Keratinocyte (primary cell): ENCODE results near the gene ATAD2B. TPM values are rescaled to one million over a fixed set of nuclear protein-coding genes. Genes with fewer than 3 reads are reported as not detected.
"Not testable (repeated sequence)": the region's sequence is repeated elsewhere in the genome, so short reads cannot be mapped to it uniquely, and the experiment has no call there.

ENCODE experiments used
- DNase-seq: peaks from one replicate; pipeline ENCODE4 v3.0.0-alpha.2; 2011; ENCODE audit warnings: low read depth, missing footprints, low spot score
- FAIRE-seq: peaks from 2 replicates; lab custom pipeline; 2011; peaks lifted over from hg19 to GRCh38; lab: Jason Lieb, UNC
- H2AFZ ChIP-seq: 2 replicates; pipeline ENCODE4 v1.6.0; 2012; ENCODE audit warnings: low read length, control low read depth, inconsistent platforms; ENCODE audit not compliant: control insufficient read depth
- H3K27ac ChIP-seq: 2 replicates; pipeline ENCODE4 v1.5.1; 2011; ENCODE audit warnings: low read length; ENCODE audit not compliant: control insufficient read depth, insufficient read depth
- H3K27me3 ChIP-seq: 3 replicates; pipeline ENCODE4 v1.6.0; 2011; ENCODE audit warnings: low read length; ENCODE audit not compliant: control insufficient read depth, insufficient read depth; ENCODE audit errors: extremely low read depth
- H3K36me3 ChIP-seq, 2 experiments: 2 replicates in 1 of 2; 3 replicates in 1 of 2; pipeline ENCODE4 v1.5.1; 2011; ENCODE audit warnings: low read length in 2 of 2, mild to moderate bottlenecking in 1 of 2; ENCODE audit not compliant: control insufficient read depth in 2 of 2, insufficient read depth in 2 of 2; ENCODE audit errors: extremely low read depth in 1 of 2
- H3K4me1 ChIP-seq: 3 replicates; pipeline ENCODE4 v1.5.1; 2011; ENCODE audit warnings: low read length; ENCODE audit not compliant: control insufficient read depth, insufficient read depth; ENCODE audit errors: extremely low read depth
- H3K4me2 ChIP-seq: 3 replicates; pipeline ENCODE4 v1.6.0; 2011; ENCODE audit warnings: low read depth, low read length; ENCODE audit not compliant: control insufficient read depth, insufficient read depth; ENCODE audit errors: extremely low read depth
- H3K4me3 ChIP-seq, 3 experiments: fragments of 200-600 bp in 1 of 3; sonication (generic) in 1 of 3; 2 replicates in 2 of 3; 3 replicates in 1 of 3; pipeline ENCODE4 v1.5.1; 2011 to 2016; ENCODE audit warnings: low read length in 3 of 3, mild to moderate bottlenecking in 3 of 3, control low read depth in 2 of 3, inconsistent platforms in 1 of 3, low read depth in 1 of 3, mixed read lengths in 1 of 3, mixed run types in 1 of 3, moderate library complexity in 1 of 3; ENCODE audit not compliant: control insufficient read depth in 2 of 3, insufficient read depth in 2 of 3; ENCODE audit errors: extremely low read depth in 1 of 3
- H3K79me2 ChIP-seq: 2 replicates; pipeline ENCODE4 v1.6.0; 2012; ENCODE audit warnings: low read length; ENCODE audit not compliant: control insufficient read depth, insufficient read depth
- H3K9ac ChIP-seq: 3 replicates; pipeline ENCODE4 v1.6.0; 2011; ENCODE audit warnings: low read length; ENCODE audit not compliant: control insufficient read depth, insufficient read depth; ENCODE audit errors: extremely low read depth
- H3K9me1 ChIP-seq: 3 replicates; pipeline ENCODE4 v1.6.0; 2011; ENCODE audit warnings: low read length; ENCODE audit not compliant: control insufficient read depth, insufficient read depth; ENCODE audit errors: extremely low read depth
- H3K9me3 ChIP-seq: 2 replicates; pipeline ENCODE4 v1.5.1; 2012; ENCODE audit warnings: low read depth, low read length; ENCODE audit not compliant: control insufficient read depth
- H4K20me1 ChIP-seq: 3 replicates; pipeline ENCODE4 v1.6.0; 2011; ENCODE audit warnings: low read length; ENCODE audit not compliant: control insufficient read depth, insufficient read depth; ENCODE audit errors: extremely low read depth
- CTCF ChIP-seq, 3 experiments: IDR thresholded peaks in 1 of 3; conservative IDR thresholded peaks in 1 of 3; optimal IDR thresholded peaks in 1 of 3; 2 replicates in 2 of 3; 3 replicates in 1 of 3; pipeline versions ENCODE3 to v1.5.1; 2011; ENCODE audit warnings: low read length in 3 of 3, mild to moderate bottlenecking in 3 of 3, moderate library complexity in 2 of 3, control low read depth in 1 of 3, inconsistent platforms in 1 of 3; ENCODE audit not compliant: insufficient read depth in 2 of 3; ENCODE audit errors: extremely low read depth in 1 of 3
- EZH2 ChIP-seq: IDR thresholded peaks from one replicate; pipeline ENCODE4 v1.6.1; 2012; ENCODE audit warnings: inconsistent platforms, mild to moderate bottlenecking, low read length, moderate library complexity
- dilution Hi-C: fragments of 300-500 bp; cut with MboI; formaldehyde crosslinking; loops from one replicate; pipeline ENCODE4 v1.7.0; 2020; ENCODE audit warnings: low sequenced_read_pairs; ENCODE audit not compliant: extremely low pct_ligation_motif_present
- polyA plus RNA-seq, 5 experiments: library from polyadenylated mRNA; depleted of rRNA in 3 of 5; stranded (reverse) in 3 of 5; stranded (forward) in 1 of 5; unstranded in 1 of 5; fragments of >200 nt; gene quantifications; 1 replicate in 1 of 5; 2 replicates in 3 of 5; 3 replicates in 1 of 5; pipeline versions ENCODE4 v1.2.1 to v1.2.3, GENCODE V29; 2011 to 2012; ENCODE audit warnings: missing spikeins in 2 of 5, low read depth in 1 of 5, low replicate concordance in 1 of 5

The ATAD2B gene
- polyA plus RNA-seq, 1 donor (not counting 4 experiments of a cell fraction or from before 2014, with no cell fraction given): 4.4 TPM

GRCh38 chr2:23954325-23955014 is 27.5 kb upstream of the ATAD2B start:
- H3K4me2 ChIP-seq: no peak overlapping the region
- no peak overlapping the region for H3K4me3 ChIP-seq
- no peak for DNase-seq
- H3K27ac ChIP-seq: no peak overlapping the region
- TF ChIP-seq CTCF (optimal IDR thresholded peaks at IDR 0.05 in 1 of 3, IDR thresholded peaks at IDR 0.05 in 1 of 3, conservative IDR thresholded peaks at IDR 0.05 in 1 of 3; ENCODE audit: extremely low read depth in 1 of 3, insufficient read depth in 2 of 3, low read length in 3 of 3): no peak
- TF ChIP-seq EZH2: no peak
- H3K4me1 ChIP-seq: no peaks in the 10 kb centered on the region
- H2AFZ ChIP-seq: no peak overlapping the region
- no peaks in the 10 kb centered on the region for H3K36me3 ChIP-seq
- dilution Hi-C loops: no loop called here
- H3K79me2 ChIP-seq: peaks cover 18% of the 10 kb centered on the region
- H3K27me3 ChIP-seq: no peaks in the 10 kb centered on the region
- H3K9ac ChIP-seq: no peak overlapping the region
- no peaks in the 10 kb centered on the region for H3K9me3 ChIP-seq
- no peaks in the 10 kb centered on the region for H4K20me1 ChIP-seq
- no peak for FAIRE-seq
- H3K9me1 ChIP-seq: no peaks in the 10 kb centered on the region

DNA sequence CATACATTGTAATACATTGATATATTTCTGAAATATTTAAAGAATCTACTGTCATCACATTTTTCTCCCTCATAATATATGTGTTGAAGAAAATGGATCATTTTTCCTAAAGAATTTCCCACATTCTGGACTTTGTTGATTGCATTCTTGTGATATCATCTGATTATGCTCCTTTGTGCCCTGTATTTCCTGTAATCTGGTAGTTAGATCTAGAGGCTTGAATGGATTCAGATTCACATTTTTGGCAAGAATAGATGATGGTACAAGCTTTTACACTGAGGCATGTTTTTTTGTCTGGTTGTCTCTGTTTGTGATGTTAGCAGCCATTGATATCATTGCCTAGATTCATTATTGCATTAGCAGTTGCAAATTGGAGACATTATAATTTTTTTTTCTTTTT is 26.7 kb upstream of the ATAD2B start:
- Histone ChIP-seq H3K36me3 (no peaks in the 10 kb centered on the region), H3K9me1 (no peaks in the 10 kb centered on the region), H3K9me3 (no peaks in the 10 kb centered on the region), H3K27me3 (no peaks in the 10 kb centered on the region), H3K4me2 (no peak overlapping the region), H4K20me1 (no peaks in the 10 kb centered on the region), H3K9ac (no peak overlapping the region), H3K27ac (no peak overlapping the region), H3K79me2 (peaks cover 21% of the 10 kb centered on the region), H3K4me3 (no peak overlapping the region), H2AFZ (no peak overlapping the region), H3K4me1 (no peaks in the 10 kb centered on the region)
- TF ChIP-seq EZH2 (no peak), CTCF (optimal IDR thresholded peaks at IDR 0.05 in 1 of 3, IDR thresholded peaks at IDR 0.05 in 1 of 3, conservative IDR thresholded peaks at IDR 0.05 in 1 of 3; ENCODE audit: extremely low read depth in 1 of 3, insufficient read depth in 2 of 3, low read length in 3 of 3) (no peak)
- DNase-seq (no peak), FAIRE-seq (no peak)
- dilution Hi-C loops: no loop called here

GRCh38 chr2:23952558-23952957 is 25.6 kb upstream of the ATAD2B start:
- DNase-seq, FAIRE-seq, H3K9me3 ChIP-seq: not testable (repeated sequence)

More at GRCh38 chr2:23952558-23952957, 25.6 kb upstream of the ATAD2B start:
- H3K4me2 ChIP-seq, dilution Hi-C loops, H3K36me3 ChIP-seq, H3K4me1 ChIP-seq, H2AFZ ChIP-seq, H3K27me3 ChIP-seq, H3K27ac ChIP-seq, H3K9me1 ChIP-seq, H3K9ac ChIP-seq, H4K20me1 ChIP-seq, H3K4me3 ChIP-seq: not testable (repeated sequence)
- H3K79me2 ChIP-seq: peaks cover 27% of the 10 kb centered on the region
